Glomerular endothelial cell (primary cell): ENCODE measurements around the gene ATP6AP2. TPM values are rescaled to one million over a fixed set of nuclear protein-coding genes. Genes with fewer than 3 reads are reported as not detected.

Source experiments
- DNase-seq: peaks from one replicate; pipeline ENCODE4 v3.0.0-alpha.2; 2011; ENCODE audit warnings: low read depth, low spot score; ENCODE audit errors: extremely low read depth
- total RNA-seq: library from RNA; depleted of rRNA; stranded (reverse); fragments of >200 nt; gene quantifications from 2 replicates; pipeline ENCODE4 v1.2.3, GENCODE V29; 2015

ATP6AP2 gene
- total RNA-seq, 1 donor from 2014 or later: 130 TPM

DNA sequence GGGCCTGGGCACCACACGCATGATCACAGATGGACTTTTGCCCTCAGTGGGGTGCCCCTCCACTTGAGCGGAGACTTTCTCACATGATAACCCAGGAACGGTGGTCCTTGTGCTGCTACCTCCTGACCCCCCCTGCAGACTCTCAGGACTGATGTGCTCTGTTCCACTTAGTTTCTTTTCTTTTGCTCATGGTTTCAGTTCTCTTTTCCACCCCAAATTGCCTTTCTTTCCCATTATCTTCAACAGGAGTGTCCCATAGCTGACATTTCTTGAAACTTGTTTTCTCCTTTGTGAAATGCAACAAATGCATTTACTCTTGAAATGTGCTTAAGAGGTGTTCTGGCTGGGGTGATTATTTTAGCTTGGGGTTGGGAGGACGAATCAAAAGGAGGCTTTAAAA is 51.4 kb downstream of the ATP6AP2 start:
- no peak for DNase-seq

DNA sequence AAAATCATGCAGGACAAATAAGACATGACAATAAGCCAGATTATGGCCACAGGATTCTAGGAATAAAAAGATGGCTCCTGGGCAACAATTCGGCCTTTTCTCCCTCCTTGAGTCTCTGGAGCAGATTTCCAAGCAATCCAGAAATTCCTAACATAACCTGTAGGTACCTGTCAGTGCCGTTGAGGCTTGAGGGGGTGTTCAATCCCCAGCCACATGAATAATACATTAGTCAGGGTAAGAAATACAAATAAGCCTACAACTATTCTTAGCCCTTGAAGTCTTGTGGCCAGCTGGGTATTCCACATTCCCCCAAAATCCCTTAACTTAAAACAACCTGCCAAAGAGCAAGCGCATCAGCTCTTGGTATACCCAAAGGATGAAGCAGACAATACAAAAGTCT is 56.9 kb downstream of the ATP6AP2 start:
- DNase-seq: no peak

DNA sequence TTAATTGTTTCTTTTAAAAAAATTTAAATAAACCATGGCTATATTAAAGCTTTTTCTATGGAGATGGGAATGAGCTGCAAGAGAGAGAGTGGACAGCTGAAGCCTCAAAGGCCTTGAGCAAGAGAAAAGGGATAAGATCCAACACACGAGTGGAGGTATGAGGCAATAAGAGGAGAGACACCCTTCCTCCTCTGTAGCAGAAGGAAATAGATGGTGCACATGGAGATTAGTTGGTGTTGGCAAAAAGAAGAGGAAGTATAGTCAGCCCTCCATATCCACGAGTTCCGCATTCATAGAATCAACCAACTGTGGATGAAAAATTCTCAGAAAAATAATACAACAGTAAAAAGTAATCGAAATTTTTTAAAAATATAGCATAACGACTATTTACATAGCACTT is 63.4 kb downstream of the ATP6AP2 start:
- no peak for DNase-seq

DNA sequence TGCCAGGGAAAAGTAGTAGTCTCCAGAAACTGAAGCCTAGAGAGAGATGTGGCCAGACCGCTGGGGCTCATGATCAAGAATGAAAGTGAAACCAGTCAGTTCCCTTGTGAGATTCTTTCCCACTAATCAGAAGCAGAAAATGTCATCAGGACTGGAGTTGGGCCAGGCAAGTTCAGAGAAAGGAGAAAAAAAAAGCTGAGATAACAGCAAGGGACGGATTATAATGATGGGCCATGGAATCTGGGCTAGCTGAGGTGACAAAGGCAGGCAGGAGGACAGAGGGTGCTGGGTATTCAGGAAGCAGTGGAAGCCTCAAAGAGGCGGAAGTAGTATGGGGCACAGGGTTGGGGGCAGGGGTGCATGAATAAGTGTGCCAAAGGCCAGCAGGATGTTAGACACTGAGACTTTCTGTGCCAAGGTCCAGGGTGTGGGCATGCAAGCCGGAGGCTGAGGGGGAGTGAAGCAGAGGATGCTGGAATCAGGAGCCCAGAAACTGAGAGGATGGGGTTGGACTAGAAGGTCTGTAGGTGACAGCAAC is 64.1 kb downstream of the ATP6AP2 start:
- peak; percentile 22 for DNase-seq

DNA sequence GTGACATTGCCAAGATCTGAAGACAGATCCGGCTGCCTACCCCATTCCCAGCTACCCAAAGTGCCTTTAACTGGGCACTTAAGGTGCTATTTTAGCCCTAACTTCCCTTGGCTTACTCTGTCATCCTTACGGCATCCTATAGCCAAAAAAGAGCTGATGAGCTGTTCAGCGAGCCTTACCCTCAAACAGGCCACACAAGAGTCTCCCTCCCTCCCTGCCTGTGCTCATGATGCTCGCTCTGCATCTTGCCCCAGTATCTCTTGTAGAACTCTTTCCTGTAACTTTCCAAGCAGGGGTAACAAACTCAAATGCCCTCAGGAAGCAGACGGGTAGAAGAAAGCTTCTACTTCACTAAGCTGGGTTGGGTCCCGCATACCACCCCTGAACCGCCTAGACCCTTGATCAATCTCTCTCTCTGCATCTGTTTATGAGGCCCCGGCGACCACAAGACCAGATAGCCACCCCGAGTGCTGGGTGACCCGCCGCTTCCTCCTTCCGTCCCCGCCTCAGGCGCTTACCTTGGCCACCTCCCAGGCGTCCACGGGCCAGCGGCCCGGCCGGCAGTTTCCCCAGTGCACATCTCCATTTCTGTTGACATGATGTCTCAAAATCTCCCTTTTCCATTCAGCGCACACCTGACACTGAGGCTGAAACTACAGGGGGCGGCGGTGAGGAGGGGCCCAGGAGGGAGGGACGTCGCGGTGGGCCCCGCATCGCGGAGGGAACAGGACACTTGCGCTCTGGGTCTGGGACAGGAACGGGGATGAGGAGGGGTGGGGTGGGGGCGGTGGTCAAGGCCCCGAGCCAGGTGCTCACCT is 65.9 kb downstream of the ATP6AP2 start:
- no peak for DNase-seq

DNA sequence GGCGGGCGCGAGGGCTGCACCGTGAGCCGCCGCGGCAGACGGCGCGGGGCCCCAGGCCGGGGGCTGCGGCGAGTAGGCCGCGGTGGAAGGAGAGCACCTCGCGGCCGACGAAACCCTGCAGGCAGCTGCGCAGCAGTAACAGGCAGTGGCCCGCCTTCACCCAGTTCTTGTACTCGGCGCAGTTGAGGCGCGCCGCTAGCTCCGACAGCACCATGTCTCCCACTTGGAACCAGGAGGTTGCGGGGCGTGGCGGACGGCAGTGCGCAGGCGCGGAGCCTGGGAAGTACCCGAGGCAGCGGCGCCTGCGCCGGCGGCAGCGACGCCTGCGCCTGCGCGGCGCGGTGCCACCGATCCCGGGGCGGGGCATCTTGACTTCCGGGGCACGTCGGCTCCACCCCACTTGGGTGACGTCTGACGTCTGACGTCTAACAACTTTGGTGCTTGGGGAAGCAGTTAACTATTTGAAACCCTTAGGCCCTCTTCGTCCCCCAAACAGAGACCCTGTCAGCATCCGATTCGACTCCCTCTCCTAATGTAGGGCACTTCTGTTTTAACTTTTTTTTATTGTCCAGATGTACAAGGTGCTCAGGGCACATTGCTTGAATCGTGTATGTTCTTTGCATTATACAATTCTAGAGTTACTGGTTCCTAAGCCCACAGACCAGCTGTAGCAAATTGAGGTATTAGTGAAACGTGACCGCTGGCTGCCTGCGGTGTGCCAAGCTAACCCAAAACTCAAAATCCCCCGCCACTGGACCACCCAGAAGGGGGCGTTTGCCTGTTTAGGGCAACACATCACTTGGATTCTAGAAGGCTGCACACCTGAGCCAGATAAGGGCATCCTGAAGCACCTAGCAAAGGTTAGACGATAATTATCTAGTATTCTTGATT is 66.8 kb downstream of the ATP6AP2 start, which contains the start of gene CXorf38:
CXorf38 (minus strand) TSS at position 255 of the 891 bp plus-strand sequence; CDS start at position 214, 41 bp downstream.
- peak; percentile 18 for DNase-seq

DNA sequence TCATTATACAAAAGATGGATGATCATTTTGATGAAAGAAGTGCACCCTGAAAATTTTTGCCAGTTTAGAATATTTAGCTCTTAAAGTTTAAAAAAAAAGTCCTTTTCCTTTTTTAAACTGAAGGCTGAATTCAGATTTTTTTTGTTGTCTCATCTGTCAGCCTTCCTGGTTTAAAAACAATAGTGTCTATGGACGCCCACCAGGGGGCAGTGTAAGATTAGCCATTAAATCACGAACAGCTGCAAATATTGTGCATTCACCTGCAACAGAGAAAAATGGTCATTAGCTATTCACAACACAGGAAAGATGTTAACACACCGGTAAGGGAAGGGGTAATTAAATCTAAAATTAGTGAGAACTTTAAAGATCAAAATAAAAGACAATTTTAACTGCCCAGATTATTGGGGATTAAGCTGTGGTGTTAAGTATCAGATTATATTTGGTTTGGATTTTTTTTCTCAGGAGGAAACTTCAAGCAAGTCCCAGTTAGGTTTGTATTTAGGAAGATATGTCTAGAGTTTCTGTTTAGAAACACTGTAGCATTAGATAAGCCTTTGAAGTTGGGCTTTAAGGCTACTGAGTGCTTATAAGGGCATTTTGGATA is 71.0 kb downstream of the ATP6AP2 start:
- DNase-seq: peak; percentile 41

DNA sequence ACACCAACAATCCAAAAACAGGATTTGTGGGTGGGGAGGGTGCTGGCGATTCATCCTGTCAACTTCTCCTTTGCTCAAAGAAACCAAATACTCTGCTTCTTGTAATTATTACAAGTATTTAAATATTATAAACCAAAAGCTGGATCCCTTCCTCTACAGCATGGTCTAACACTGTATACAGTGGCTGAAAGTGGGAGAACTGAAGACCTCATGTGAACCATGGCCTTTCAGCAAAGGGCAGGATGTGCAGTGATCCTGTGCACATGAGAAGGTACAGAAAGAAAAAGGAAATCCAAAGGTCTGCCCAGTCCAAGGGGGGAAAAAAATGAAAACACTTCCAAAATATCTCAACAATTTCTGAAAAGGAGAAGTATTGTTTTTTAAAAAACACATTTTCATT is 71.9 kb downstream of the ATP6AP2 start:
- no peak for DNase-seq

DNA sequence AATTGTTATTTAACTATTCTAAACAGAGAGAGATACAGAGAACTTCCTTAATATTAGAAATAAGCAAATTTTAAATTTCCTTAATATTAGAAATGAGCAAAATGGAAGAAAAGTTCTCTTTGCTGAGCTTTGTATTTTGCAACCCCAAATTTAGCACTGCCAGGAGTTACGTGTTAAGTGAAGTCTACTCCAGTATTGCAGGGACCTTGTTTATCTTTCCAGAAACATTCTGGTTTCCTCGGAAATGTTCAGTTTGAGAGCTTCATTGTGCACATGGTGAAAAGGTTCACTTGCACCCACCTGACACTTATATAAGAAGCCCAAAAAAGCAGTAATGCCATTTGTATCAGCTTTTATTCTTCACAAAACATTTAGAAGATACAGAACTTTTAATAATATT is 72.8 kb downstream of the ATP6AP2 start:
- DNase-seq: no peak

Other genes starting within 250 kb of the ATP6AP2 start
- gene MPC1L, start 42.5 kb downstream of the ATP6AP2 start, total RNA-seq: not detected in 2 replicates
- gene CXorf38, start 66.6 kb downstream of the ATP6AP2 start, total RNA-seq: 12.4 and 19.4 TPM in 2 replicates
- 22.4 and 33.3 TPM in 2 replicates for gene MED14, start 154.6 kb downstream of the ATP6AP2 start, total RNA-seq